Activated T-cell treated with anti-CD3 and anti-CD28 coated beads for 24 hours (primary cell): ENCODE measurements around the gene HCK.
"Not testable (repeated sequence)": the region's sequence is repeated elsewhere in the genome, so short reads cannot be mapped to it uniquely, and the experiment has no call there.

Source experiments
- DNase-seq: peaks from one replicate; pipeline ENCODE4 v3.0.0-alpha.2; 2020; ENCODE audit warnings: low read depth

The HCK gene

GRCh38 chr20:32108814-32109391 is 56.9 kb downstream of the HCK start:
- DNase-seq: no peak

GRCh38 chr20:32109392-32110172 is 57.5 kb downstream of the HCK start, which contains the start of gene TM9SF4:
TM9SF4 (plus strand) TSS chr20:32109714; CDS start chr20:32109741, 27 bp downstream.
- DNase-seq: peak; percentile 88

DNA sequence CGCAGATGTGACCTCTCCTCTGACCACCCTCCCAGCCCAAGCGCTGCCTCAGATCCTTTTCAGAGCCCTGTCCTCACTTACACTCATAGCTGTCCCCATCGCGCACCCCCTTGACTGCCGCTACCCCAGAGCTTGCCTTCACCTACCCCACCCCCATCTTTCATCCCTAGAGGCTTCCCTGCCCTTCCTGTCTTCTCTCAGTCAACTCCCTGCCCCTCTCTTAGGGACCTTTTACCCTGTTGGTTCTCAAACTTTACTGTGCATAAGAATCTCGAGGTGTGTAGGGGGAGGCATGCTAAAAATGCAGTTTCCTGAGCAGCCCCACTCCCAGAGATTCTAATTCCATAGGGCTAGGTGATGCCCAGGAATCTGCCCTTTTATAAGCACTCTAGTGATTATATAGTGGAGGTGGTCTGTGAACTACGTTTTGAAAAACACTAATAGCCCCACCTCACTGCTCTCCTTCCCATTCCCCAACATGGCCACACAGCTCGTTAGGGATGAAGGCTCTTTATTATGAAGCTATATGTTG is 58.2 kb downstream of the HCK start:
- no peak for DNase-seq

- no peak for DNase-seq
These were observed 58.7 kb downstream of the HCK start for GRCh38 chr20:32110727-32111126.

GRCh38 chr20:32111156-32111686 is 59.2 kb downstream of the HCK start:
- DNase-seq: no peak

- no peak for DNase-seq
These were observed 59.7 kb downstream of the HCK start for GRCh38 chr20:32111753-32112152.

DNA sequence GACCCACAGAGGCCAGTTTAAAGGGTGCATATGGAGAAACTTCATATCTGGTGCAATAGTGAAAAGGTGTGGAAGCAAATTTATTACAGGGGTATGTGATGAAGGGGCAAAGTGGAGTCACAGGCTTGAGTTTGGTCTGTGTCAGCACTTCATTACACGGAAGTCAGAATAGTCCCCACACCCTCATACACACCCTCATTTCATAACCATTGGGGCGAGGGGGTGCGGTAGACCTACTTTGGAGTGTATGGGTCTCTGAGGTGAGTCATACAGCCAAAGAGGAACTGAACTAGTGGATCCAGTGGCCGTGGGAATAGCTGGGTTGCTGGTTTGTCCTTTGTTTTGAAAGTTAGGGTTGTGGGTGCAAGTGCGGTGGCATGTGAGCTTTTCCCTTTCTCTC is 60.8 kb downstream of the HCK start:
- DNase-seq: no peak

DNA sequence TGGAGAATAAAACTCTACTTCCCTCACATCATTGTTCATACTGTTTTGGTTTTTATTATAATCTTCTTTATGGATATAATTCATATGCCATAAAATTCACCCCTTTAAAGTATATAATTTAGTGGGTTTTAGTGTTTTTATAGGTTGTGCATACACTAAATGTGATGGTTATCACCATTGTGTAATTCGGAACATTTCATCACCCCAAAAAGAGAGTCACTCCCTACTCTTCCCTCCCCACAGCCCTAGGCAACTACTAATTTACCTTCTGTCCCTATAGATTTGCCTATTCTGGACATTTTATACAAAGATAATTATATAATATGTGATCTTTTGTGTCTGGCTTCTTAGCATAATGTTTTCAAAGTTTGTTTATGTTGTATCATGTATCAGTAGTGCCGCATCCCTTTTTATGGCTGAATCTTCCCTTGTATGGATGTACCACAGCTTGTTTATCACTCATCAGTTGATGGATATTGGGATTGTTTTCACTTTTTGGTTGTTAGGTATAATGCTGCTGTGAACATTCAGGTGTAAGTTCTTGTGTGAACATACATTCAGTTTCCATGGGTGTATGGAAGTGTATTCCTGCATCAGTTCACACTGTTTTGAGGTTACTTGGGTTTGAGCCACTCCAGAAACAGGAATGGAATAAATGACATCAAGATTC is 61.7 kb downstream of the HCK start:
- no peak for DNase-seq

DNA sequence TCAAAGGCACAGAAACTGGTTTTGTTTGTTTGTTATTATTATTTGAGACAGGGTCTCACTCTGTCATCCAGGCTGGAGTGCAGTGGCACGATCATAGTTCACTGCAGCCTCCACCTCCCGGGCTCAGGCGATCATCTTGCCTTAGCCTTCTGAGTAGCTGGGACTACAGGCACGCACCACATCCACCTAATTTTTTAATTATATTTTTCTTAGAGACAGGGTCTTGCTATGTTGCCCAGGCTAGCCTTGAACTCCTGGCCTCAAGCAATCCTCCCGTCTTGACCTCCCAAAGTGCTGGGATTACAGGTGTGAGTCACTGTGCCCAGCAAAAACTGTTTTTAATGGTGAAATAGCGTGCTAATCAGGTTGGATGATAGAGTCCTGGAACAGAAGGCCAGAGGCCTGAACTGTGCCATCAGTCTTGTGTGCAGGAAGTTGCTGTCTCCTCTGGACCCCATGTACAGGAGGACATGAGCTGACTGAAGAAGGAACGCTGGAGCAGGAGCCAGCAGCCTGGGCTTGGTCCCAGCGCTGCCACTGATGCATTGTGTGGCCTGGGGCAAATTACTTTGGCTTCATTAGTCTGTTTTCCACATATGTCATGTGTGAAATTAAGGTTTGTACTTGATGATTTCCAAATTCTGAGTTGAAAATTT is 62.4 kb downstream of the HCK start:
- DNase-seq: no peak

DNA sequence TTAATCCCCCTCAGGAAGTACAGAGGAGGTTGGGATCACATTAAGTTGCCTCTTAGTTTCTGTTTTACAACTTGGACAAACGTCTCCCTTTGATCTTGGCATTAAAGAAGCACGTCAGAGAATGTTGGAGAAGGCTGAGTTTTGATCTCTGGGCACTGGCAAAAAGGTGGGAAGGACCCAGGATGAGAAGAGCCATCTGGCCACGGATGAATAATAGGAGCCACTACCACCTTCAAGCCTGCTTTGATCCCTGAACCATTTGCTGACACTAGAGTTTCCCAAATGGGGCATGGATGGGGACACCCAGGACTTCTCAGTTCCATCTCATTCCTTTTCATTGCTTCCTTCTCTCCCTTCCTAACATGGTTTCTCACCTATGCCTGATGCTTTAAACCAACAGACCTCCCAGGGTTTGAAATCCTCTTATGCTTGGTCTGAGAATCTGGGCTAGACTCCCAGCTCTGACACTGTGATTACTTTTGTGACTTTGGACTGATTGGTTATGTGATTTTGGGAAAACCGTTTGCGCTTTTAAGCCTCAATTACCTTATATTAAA is 63.2 kb downstream of the HCK start:
- no peak for DNase-seq

- no peak for DNase-seq
These were observed 64.1 kb downstream of the HCK start for GRCh38 chr20:32116079-32116521.

DNA sequence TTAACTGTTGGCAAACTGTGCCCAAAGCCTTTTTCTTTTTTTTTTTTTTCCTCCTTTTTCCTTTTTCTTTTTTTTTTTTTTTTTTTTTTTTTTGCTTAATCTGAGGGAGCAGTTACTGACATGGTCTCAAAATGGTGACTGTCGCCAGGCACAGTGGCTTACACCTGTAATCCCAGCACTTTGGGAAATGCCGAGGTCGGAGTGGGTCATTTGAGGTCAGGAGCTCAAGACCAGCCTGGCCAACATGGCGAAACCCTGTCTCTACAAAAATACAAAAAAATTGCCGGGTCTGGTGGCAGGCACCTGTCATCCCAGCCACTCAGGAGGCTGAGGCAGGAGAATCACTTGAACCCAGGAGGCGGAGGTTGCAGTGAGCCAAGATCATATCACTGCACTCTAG is 64.8 kb downstream of the HCK start:
- not testable (repeated sequence) for DNase-seq

DNA sequence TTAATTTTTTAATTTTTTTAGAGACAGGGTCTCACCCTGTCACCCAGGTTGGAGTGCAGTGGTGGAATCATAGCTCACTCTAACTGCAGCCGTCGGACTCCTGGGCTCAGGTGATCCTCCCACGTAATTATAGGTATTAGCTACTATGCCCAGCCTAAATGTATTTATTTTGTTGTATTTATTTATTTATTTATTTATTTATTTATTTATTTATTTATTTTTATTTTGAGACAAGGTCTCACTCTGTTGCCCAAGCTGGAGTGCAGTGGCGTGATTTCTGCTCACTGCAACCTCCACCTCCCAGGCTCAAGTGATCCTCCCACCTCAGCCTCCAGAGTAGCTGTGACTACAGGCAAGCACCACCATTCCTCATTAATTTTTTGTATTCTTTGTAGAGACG is 66.4 kb downstream of the HCK start:
- not testable (repeated sequence) for DNase-seq

DNA sequence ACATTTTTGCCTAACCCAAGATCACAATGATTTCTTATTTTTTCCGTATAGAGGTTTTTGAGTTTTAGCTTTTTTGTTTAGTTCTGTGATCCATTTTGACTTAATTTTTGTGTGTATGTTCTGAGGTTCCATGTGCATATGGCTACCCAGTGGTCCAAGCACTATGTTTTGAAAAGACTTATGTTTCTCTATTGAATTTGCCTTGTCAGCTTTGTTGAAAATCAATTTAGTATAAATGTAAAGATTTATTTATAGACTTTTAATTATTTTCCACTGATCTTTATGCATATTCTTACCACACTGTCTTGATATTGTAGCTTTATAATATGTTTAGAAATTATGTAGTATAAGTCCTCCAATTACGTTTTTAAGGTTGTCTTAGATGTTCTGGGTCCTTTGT is 67.7 kb downstream of the HCK start:
- no peak for DNase-seq

DNA sequence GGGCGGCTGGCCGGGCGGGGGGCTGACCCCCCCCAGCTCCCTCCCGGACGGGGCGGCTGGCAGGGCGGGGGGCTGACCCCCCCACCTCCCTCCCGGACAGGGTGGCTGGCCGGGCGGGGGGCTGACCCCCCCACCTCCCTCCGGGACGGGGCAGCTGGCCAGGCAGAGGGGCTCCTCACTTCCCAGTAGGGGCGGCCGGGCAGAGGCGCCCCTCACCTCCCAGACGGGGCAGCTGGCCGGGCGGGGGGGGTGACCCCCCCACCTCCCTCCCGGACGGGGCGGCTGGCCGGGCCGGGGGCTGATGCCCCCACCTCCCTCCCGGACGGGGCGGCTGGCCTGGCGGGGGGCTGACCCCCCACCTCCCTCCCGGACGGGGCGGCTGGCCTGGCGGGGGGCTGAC is 69.9 kb downstream of the HCK start:
- DNase-seq: not testable (repeated sequence)

DNA sequence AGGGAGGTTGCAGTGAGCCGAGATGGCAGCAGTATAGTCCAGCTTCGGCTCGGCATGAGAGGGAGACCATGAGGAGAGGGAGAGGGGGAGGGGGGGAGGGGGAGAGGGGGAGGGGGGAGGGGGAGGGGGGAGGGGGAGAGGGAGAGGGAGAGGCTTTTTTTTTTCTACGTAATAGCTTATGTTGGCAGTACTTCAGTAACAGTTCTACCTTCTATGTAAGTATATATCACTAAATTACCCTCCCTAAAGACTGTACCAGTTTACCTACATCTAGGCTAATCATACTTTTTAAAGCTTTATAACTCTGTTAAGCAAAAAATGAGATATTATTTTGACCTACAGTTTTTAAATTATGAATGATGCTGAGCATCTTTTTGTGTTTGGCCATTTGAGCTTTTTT is 71.0 kb downstream of the HCK start:
- DNase-seq: no peak

DNA sequence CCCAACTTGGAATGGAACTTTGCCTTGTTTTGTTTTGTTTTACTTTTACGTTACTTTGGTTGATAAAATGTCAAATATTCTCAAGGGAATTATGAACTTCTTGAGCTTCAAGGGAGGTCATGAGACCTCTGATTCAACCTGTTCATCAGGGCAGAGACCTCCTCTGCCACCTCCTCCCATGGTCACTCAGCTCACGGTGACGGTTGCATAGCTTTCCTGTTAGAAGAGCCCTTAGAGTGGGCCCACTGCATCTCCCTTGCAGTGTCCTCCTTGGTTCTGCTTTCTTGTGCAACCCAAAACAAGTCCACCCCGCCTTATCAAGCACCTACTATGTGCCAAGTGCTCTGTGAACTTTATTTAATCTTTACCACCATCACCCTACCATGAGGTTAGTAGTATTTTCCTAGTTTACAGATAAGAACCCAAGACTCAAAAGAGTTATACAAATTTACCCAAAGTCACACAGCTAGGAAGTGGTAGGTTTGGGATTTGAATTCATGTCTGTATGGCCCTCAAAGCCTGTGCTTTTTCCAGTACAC is 72.9 kb downstream of the HCK start:
- no peak for DNase-seq

DNA sequence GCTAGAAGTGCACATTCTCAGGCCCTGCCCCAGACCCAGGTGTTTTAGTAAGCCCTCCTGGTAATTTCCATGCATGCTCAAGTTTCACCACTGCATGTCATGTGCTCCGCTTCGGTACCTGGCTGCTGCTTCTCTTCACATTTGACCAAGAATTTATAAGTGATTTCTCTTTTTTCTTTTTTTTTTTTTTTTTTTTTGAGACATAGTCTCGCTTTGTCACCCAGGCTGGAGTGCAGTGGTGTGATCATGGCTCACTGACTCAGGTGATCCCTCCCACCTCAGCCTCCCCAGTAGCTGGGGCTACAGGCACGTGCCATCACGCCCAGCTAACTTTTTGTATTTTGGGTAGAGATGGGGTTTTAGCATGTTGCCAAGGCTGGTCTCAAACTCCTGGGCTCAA is 73.5 kb downstream of the HCK start:
- no peak for DNase-seq

DNA sequence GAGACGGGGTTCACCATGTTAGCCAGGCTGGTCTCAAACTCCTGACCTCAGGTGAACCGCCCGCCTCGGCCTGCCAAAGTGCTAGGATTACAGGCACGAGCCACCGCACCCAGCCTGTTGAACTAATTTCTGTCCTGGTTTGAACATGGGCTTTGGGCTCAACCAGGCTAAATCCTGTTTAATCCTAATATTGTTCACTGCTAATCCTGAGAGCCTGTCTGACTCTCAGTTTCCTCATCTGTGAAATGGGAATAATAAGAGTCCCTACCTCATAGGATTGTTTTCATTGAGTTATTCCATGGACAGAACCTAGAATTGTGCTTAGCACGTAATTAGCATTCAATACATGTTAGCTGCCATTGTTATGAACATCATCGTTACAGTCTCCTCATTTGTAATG is 74.9 kb downstream of the HCK start:
- no peak for DNase-seq

- no peak for DNase-seq
These were observed 75.3 kb downstream of the HCK start for GRCh38 chr20:32127347-32127746.

DNA sequence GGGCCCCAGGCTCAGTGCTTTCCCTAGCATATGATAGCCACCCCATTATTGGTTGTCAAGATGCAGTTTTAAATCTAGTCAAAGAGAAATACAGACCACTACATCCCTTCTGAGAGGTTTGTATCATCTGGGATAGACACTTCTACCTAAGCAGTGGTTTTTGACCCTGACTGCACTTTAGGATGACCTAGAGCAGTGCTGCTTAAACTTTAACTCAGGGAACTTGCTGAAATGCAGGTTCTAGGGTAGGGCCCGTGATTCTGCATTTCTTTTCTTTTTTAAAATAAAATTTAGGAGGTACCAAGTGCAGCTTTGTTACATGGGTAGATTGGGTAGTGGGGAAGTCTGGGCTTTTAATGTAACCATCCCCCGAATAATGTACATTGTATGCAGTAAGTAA is 76.1 kb downstream of the HCK start:
- DNase-seq: no peak

GRCh38 chr20:32129863-32130262 is 77.8 kb downstream of the HCK start:
- DNase-seq: no peak
